HG03469 (cell line): ENCODE data around the gene ABCD4.
"Not testable (repeated sequence)": the region's sequence is repeated elsewhere in the genome, so short reads cannot be mapped to it uniquely, and the experiment has no call there.

ENCODE experiments used
- ATAC-seq: cut with Tn5 transposase; IDR thresholded peaks from one replicate; pipeline ENCODE4 v1.9.1; 2021; ENCODE audit warnings: mild to moderate bottlenecking, moderate library complexity, moderate number of reproducible peaks; ENCODE audit not compliant: unreplicated experiment

ABCD4 gene

GRCh38 chr14:74302634-74303569 lies at the start of gene ABCD4:
Gene ABCD4, minus strand, starts transcription at chr14:74302934. Its CDS starts 22 bp downstream, at chr14:74302912.
- ATAC-seq: peak; percentile 93

GRCh38 chr14:74350928-74351323 lies 48.2 kb upstream of the ABCD4 start:
- no peak for ATAC-seq

DNA sequence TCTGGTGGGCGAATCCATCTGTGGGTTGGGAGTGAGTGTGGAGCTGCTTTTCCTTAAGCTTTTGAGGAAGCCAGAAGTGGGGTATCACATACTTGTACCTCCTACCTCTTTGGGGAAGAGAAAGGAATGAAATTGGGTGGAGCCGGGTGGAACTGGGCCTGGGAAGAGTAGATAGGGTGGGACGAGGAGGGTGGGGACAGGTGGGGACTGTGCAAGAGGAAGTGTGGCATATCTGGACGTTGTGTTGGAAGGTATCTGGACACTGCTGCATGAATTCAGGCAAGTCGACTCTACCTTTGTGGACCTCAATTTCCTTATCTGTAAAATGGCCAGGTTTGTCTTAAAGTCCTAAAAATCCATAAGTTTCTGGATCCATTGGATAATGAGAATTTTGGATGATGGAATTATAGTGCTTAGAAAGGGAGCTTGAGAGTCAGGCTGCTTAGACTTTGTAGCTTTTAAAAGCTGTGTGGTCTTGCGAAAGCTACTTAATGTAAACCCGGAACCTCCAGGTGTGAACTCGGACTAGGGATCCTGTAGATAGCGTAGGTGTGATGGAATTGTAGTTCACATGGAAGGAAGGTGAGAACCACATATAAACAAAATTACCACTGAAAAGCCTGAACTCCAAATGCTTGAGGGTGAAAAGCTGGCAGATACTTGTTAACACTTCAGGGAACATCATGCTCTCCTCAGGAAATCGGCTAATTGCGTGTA lies 47.6 kb upstream of the ABCD4 start:
- ATAC-seq: no peak

GRCh38 chr14:74349757-74350156 lies 47.0 kb upstream of the ABCD4 start:
- ATAC-seq: no peak

DNA sequence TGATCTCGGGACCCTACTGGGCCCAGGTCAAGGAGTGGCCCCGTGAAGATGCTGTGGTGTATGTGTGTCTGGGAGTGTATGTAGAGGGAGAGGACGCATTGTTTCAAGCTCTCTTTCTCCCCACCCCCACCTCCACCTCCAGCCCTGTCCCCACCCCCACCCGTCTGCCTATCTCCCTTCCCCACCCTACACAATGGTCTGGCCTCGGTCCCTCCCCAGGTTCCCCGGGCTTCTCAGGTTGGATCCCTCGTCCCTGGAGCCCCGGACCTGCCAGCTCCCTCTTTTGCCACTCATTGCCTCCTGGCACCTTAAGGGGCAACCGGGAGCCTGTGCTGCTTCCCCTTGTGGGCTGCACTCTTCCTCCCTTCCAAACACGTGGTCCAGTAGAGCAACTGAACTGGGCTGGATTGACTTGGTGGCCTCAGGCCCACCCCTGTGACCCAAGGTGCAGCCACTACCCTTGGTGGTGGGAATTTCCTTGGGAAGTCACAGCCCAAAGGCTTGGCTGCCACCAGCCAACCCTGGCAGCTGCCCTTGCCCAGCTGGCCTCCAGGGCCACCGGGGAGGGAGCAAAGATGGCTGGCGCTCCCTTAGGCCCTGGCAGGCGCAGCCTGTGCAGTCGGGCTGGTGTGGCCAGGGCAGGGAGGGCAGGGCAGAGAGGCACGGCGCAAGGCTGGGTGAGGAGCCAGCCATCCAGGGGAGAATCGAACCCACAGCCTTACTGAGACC lies 46.2 kb upstream of the ABCD4 start:
- ATAC-seq: no peak

DNA sequence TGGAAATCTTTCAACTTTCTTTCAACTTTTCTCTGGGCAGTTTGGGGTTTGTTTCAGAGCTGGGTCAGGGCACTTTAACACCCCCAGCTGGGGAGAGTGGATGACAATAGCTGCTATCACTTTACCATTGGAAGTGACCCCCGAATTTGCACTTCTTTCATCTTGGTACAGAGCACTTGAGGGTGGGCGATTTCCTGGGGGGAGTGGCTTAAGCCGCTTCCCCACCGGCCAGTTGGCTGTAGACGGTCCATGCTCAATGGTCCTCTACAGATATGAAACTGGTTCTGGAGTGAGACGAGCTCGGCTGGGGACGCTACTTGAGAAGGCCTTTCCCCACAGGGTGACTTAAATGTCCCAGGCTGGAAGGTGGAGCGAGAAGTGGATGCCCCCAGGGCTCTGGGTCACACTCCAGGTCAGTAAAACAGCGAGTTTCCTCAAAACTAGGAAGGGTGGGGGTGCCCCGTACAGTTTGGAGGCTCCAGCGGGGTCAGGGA lies 45.6 kb upstream of the ABCD4 start, which contains the start of gene VRTN:
TSS of gene VRTN (plus strand) at position 231 of the 494 bp plus-strand sequence. CDS start 8,313 bp downstream, outside the sequence.
- no peak for ATAC-seq

- no peak for ATAC-seq
Measured at GRCh38 chr14:74347795-74348100, 45.0 kb upstream of the ABCD4 start.

DNA sequence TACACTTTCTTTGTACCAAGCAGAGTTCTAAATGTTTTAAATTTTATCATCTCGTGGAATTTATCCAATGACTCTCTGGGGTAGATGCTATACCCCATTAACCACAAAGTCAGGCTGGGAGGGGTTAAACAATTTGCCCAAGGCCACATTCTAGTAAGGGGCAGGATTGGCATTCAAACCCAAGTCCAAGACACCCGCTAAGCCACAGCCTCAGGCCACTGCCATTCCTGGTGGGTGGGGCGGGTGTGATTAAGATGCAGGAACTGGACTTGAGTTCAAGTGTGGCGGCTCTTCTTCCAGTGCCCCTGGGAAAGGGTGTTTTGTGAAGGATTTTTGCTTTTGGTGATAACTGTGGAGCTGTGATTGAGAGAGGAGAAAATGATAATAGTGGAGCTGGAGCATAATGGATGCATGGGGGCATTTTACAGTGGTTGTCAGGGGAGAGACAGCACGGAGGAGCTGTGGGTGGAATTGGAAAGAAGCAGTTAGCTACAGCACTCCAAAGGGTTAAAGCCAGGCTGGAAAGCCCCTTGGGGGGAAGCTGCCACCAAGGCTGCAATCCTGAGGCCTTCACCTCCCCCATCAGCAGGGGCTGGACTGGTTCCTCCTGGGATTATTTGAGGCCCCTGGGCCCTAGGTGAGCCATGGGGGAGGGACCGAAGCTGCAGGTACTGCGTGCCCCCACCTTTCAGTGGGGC lies 44.5 kb upstream of the ABCD4 start:
- ATAC-seq: no peak

- no peak for ATAC-seq
Measured at GRCh38 chr14:74346341-74346740, 43.6 kb upstream of the ABCD4 start.

GRCh38 chr14:74333909-74334308 lies 31.2 kb upstream of the ABCD4 start:
- ATAC-seq: no peak

DNA sequence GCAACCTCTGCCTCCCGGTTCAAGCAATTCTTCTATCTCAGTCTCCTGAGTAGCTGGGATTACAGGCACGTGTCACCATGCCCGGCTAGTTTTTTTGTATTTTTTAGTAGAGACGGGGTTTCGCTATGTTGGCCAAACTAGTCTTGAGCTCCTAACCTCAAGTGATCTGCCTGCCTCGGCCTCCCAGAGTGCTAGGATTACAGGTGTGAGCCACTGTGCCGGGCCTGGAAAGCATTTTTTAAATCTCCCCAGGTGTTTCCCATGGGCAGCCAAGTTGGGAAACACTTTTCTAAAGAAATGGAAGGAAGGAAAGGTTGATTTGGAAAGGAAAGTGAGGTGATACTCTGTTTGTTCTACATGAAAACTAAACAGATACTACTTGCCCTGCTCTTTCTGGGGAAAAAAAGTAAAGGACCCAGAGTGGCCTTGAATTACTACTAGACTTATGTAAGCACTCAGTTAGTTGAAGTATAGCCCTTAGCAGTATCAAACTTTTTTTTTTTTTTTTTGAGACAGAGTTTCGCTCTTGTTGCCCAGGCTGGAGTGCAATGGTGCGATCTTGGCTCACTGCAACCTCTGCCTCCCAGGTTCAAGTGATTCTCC lies 27.3 kb upstream of the ABCD4 start:
- ATAC-seq: not testable (repeated sequence)

GRCh38 chr14:74326369-74327152 lies 23.8 kb upstream of the ABCD4 start:
- no peak for ATAC-seq

DNA sequence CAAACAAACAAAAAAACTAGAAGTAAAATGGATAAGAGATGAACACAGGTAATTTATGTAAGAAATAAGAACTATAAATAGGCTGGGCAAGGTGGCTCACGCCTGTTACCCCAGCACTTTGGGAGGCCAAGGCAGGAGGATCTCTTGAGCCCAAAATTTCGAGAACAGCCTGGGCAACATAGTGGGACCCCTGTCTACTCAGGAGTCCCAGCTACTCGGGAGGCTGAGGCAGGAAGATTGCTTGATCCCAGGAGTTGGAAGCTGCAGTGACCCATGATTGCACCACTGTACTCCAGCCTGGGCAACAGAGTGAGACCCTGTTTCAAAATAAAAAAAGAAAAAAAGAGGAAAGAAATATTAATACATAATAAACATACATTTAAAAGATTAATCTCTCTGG lies 22.7 kb upstream of the ABCD4 start:
- no peak for ATAC-seq

- no peak for ATAC-seq
Measured at GRCh38 chr14:74324931-74325361, 22.2 kb upstream of the ABCD4 start.

- ATAC-seq: no peak
Measured at GRCh38 chr14:74314576-74314975, 11.8 kb upstream of the ABCD4 start.

- ATAC-seq: no peak
Measured at GRCh38 chr14:74313601-74314000, 10.9 kb upstream of the ABCD4 start.

GRCh38 chr14:74312161-74312560 lies 9.4 kb upstream of the ABCD4 start:
- no peak for ATAC-seq

DNA sequence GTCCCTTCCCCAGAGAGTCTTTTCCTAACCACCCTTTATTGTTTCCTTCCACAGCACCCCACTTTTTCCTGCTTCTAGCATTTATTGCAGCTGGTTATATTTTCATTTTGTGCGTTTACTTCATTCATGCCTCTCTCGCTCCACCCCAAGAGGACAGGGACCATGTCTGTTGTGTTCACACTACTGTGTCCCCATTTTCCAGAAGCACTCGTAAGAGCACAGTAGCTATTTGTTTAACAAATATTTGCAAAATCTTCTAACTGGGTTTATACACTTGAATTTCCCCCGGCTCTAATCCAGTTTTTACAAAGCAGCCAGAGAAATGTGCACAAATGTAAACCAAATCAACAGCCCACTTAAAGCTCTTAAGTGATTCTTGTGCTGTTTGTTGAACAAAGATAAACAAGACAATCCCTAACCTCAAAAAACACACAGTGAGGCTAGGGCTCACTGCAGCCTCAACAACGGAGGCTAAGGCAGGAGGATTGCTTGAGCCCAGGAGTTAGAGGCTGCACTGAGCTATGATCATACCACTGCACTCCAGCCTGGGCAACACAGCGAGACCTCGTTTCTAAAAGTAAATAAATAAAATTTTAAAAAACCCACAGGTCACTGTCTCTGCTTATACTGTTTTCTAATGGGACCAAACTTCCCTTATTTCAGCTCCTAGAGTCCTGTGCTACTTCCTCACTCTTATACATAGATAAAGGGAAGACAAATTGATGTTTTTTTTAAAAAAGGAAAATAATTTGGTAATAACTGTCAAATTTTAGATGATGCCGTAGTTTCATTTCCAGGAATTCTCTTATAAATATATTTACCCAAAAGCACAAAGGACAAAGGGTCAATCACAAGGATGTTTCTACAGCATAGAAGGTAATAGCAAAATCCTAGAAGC lies 6.6 kb upstream of the ABCD4 start:
- ATAC-seq: no peak
